ENCODE data around the gene RAP1GAP. TPM values are rescaled to one million over a fixed set of nuclear protein-coding genes. Genes with fewer than 3 reads are reported as not detected.

Gene RAP1GAP
- total RNA-seq, 1 experiment from 2014 or later = 7.2 TPM

- H3K4me1 ChIP-seq = no peaks in the 10 kb centered on the region
- H3K27me3 Mint-ChIP-seq (ENCODE audit: insufficient read depth, unreplicated experiment) = no peaks in the 10 kb centered on the region
- H3K4me3 ChIP-seq (ENCODE audit: low read depth, low read length) = no peak overlapping the region
- no TSS peak for BruUV-seq (replicated peaks)
- no peaks in the 10 kb centered on the region for H3K4me1 Mint-ChIP-seq (ENCODE audit: low read depth, unreplicated experiment)
- H3K9me3 ChIP-seq = no peaks in the 10 kb centered on the region
- H3K4me3 Mint-ChIP-seq (ENCODE audit: unreplicated experiment) = no peak overlapping the region
- no peaks in the 10 kb centered on the region for H3K36me3 ChIP-seq (ENCODE audit: control insufficient read depth, insufficient read depth, low read length)
- no peaks in the 10 kb centered on the region for H3K27me3 ChIP-seq (replicated peaks; ENCODE audit: control insufficient read depth, insufficient read depth, low read length)
- H3K36me3 Mint-ChIP-seq (ENCODE audit: insufficient read depth, unreplicated experiment) = no peaks in the 10 kb centered on the region
- H3K9me3 Mint-ChIP-seq (ENCODE audit: unreplicated experiment) = no peaks in the 10 kb centered on the region
- no peak for TF ChIP-seq CTCF (IDR thresholded peaks at IDR 0.05; ENCODE audit: insufficient read depth in 1 of 2, low read depth in 1 of 2, low read length in 1 of 2, severe bottlenecking in 1 of 2, unreplicated experiment in 1 of 2)
- DNase-seq = no peak
- POLR2A ChIA-PET = no interaction called here
- intact Hi-C loops (cut with micrococcal nuclease; ENCODE audit: unreplicated experiment) = no loop called here
- H3K27ac Mint-ChIP-seq (ENCODE audit: unreplicated experiment) = no peak overlapping the region
- CTCF ChIA-PET = no interaction called here
Measured at GRCh38 chr1:21596174-21596573, 73.0 kb downstream of the RAP1GAP start.

GRCh38 chr1:21594935-21595897 is 73.9 kb downstream of the RAP1GAP start:
- Mint-ChIP-seq H3K4me3 (ENCODE audit: unreplicated experiment) (no peak overlapping the region), H3K4me1 (ENCODE audit: low read depth, unreplicated experiment) (no peaks in the 10 kb centered on the region), H3K27me3 (ENCODE audit: insufficient read depth, unreplicated experiment) (no peaks in the 10 kb centered on the region), H3K27ac (ENCODE audit: unreplicated experiment) (no peak overlapping the region), H3K9me3 (ENCODE audit: unreplicated experiment) (no peaks in the 10 kb centered on the region), H3K36me3 (ENCODE audit: insufficient read depth, unreplicated experiment) (no peaks in the 10 kb centered on the region)
- peak; percentile 57 to 59 for DNase-seq
- Histone ChIP-seq H3K9me3 (no peaks in the 10 kb centered on the region), H3K4me3 (ENCODE audit: low read depth, low read length) (no peak overlapping the region), H3K4me1 (no peaks in the 10 kb centered on the region), H3K27me3 (replicated peaks; ENCODE audit: control insufficient read depth, insufficient read depth, low read length) (no peaks in the 10 kb centered on the region), H3K36me3 (ENCODE audit: control insufficient read depth, insufficient read depth, low read length) (no peaks in the 10 kb centered on the region)
- peak; percentile 33 to 43 for TF ChIP-seq CTCF (IDR thresholded peaks at IDR 0.05; ENCODE audit: insufficient read depth in 1 of 2, low read depth in 1 of 2, low read length in 1 of 2, severe bottlenecking in 1 of 2, unreplicated experiment in 1 of 2)
- ChIA-PET CTCF (no interaction called here), POLR2A (no interaction called here)
- intact Hi-C loops (cut with micrococcal nuclease; ENCODE audit: unreplicated experiment) = no loop called here
- no TSS peak for BruUV-seq (replicated peaks)

GRCh38 chr1:21594501-21594900 is 74.7 kb downstream of the RAP1GAP start:
- Histone ChIP-seq H3K36me3 (ENCODE audit: control insufficient read depth, insufficient read depth, low read length) (no peaks in the 10 kb centered on the region), H3K9me3 (no peaks in the 10 kb centered on the region), H3K4me3 (ENCODE audit: low read depth, low read length) (no peak overlapping the region), H3K27me3 (replicated peaks; ENCODE audit: control insufficient read depth, insufficient read depth, low read length) (no peaks in the 10 kb centered on the region), H3K4me1 (no peaks in the 10 kb centered on the region)
- POLR2A ChIA-PET = no interaction called here
- BruUV-seq (replicated peaks) = no TSS peak
- Mint-ChIP-seq H3K36me3 (ENCODE audit: insufficient read depth, unreplicated experiment) (no peaks in the 10 kb centered on the region), H3K4me1 (ENCODE audit: low read depth, unreplicated experiment) (no peaks in the 10 kb centered on the region), H3K4me3 (ENCODE audit: unreplicated experiment) (no peak overlapping the region), H3K9me3 (ENCODE audit: unreplicated experiment) (no peaks in the 10 kb centered on the region), H3K27me3 (ENCODE audit: insufficient read depth, unreplicated experiment) (no peaks in the 10 kb centered on the region), H3K27ac (ENCODE audit: unreplicated experiment) (no peak overlapping the region)
- no peak for TF ChIP-seq CTCF (IDR thresholded peaks at IDR 0.05; ENCODE audit: insufficient read depth in 1 of 2, low read depth in 1 of 2, low read length in 1 of 2, severe bottlenecking in 1 of 2, unreplicated experiment in 1 of 2)
- intact Hi-C loops (cut with micrococcal nuclease; ENCODE audit: unreplicated experiment) = no loop called here
- DNase-seq = no peak
- CTCF ChIA-PET = no interaction called here
